Muscle of leg (tissue), 11 donors: ENCODE measurements around the gene ARL5B. TPM values are rescaled to one million over a fixed set of nuclear protein-coding genes. Genes with fewer than 3 reads are reported as not detected.

Source experiments
- DNase-seq: peaks from one replicate; pipeline ENCODE4 v3.0.0; 2013
- H3K27ac ChIP-seq: one replicate; pipeline ENCODE4 v1.5.1; 2013; ENCODE audit warnings: mild to moderate bottlenecking, low read length, control low read depth
- H3K27me3 ChIP-seq: one replicate; pipeline ENCODE4 v1.6.1; 2013; ENCODE audit warnings: low read length; ENCODE audit not compliant: control insufficient read depth, insufficient read depth
- H3K36me3 ChIP-seq: one replicate; pipeline ENCODE4 v1.6.1; 2013; ENCODE audit warnings: low read length; ENCODE audit not compliant: control insufficient read depth, insufficient read depth
- H3K4me1 ChIP-seq: one replicate; pipeline ENCODE4 v1.6.1; 2013; ENCODE audit warnings: low read length; ENCODE audit not compliant: control insufficient read depth, insufficient read depth
- H3K4me3 ChIP-seq: one replicate; pipeline ENCODE4 v1.5.1; 2013; ENCODE audit warnings: low read length, control low read depth
- H3K9me3 ChIP-seq: replicated peaks from 2 replicates; pipeline ENCODE4 v1.6.1; 2013; ENCODE audit warnings: low read depth, low read length; ENCODE audit not compliant: control insufficient read depth
- WGBS: methylation state at CpG from one replicate; pipeline ENCODE4 v1.1.5; 2013; ENCODE audit warnings: missing lambda C conversion rate; ENCODE audit not compliant: insufficient coverage; 5-methylcytosine and 5-hydroxymethylcytosine counted together
- polyA plus RNA-seq, 8 donors: library from polyadenylated mRNA; unstranded; fragments of 120-200 nt; gene quantifications; one replicate each; pipeline versions ENCODE4 v1.2.1 to v1.2.3, GENCODE V29; 2013; ENCODE audit warnings: inconsistent platforms in 1 of 8, low replicate concordance in 1 of 8; ENCODE audit not compliant: insufficient read length in 8 of 8, insufficient read depth in 1 of 8
- total RNA-seq: library from RNA; stranded (reverse); fragments of 120-200 nt; gene quantifications from one replicate; pipeline ENCODE4 v1.2.4, GENCODE V29; 2013

Gene ARL5B
- total and polyA plus RNA-seq, 9 donors, result 16.1 to 31.2 (median 21.2) TPM

GRCh38 chr10:18675086-18675801, 16.0 kb downstream of the ARL5B start:
- no CpG with 5 or more reads among the region's 4 CpGs for WGBS
- no peaks in the 10 kb centered on the region for H3K27me3 ChIP-seq
- no peak overlapping the region for H3K4me3 ChIP-seq
- H3K36me3 ChIP-seq, result peaks cover 13% of the 10 kb centered on the region
- no peak for DNase-seq
- no peaks in the 10 kb centered on the region for H3K9me3 ChIP-seq
- no peaks in the 10 kb centered on the region for H3K4me1 ChIP-seq
- no peak overlapping the region for H3K27ac ChIP-seq

- H3K27me3 ChIP-seq, result no peaks in the 10 kb centered on the region
- no peak overlapping the region for H3K4me3 ChIP-seq
- no peaks in the 10 kb centered on the region for H3K4me1 ChIP-seq
- no peaks in the 10 kb centered on the region for H3K36me3 ChIP-seq
- no CpG with 5 or more reads among the region's 3 CpGs for WGBS
- DNase-seq, result no peak
- H3K27ac ChIP-seq, result no peak overlapping the region
- no peaks in the 10 kb centered on the region for H3K9me3 ChIP-seq
These were observed 21.5 kb downstream of the ARL5B start for GRCh38 chr10:18680754-18681153.

DNA sequence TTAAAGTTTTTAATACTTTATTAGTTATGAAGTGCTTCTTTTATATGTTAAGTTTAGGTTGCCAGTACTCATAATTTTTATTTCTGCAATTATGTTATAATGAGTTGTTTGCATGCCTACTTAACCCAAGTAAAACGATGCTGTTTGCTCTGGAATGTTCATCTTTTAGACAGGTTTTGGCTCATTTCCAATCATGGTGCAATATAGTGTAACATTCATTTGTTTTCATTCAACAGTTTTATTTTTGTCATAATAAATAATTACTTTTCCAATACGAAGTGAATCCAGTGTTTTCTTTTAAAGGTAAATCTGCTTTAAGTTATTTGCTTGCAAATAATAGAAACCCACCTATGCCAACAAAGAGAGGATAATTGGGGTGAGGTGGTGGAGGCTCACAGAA, 22.1 kb downstream of the ARL5B start:
- H3K4me3 ChIP-seq, result no peak overlapping the region
- no peaks in the 10 kb centered on the region for H3K27me3 ChIP-seq
- H3K9me3 ChIP-seq, result no peaks in the 10 kb centered on the region
- no CpG with 5 or more reads among the region's 2 CpGs for WGBS
- DNase-seq, result no peak
- H3K27ac ChIP-seq, result no peak overlapping the region
- H3K36me3 ChIP-seq, result no peaks in the 10 kb centered on the region
- H3K4me1 ChIP-seq, result no peaks in the 10 kb centered on the region

- no CpG with 5 or more reads among the region's 4 CpGs for WGBS
- Histone ChIP-seq H3K4me3 (no peak overlapping the region), H3K27me3 (no peaks in the 10 kb centered on the region), H3K36me3 (no peaks in the 10 kb centered on the region), H3K4me1 (no peaks in the 10 kb centered on the region), H3K27ac (no peak overlapping the region), H3K9me3 (no peaks in the 10 kb centered on the region)
- no peak for DNase-seq
These were observed 22.8 kb downstream of the ARL5B start for GRCh38 chr10:18681971-18682411.

GRCh38 chr10:18683427-18683826, 24.2 kb downstream of the ARL5B start:
- Histone ChIP-seq H3K27me3 (no peaks in the 10 kb centered on the region), H3K4me1 (no peaks in the 10 kb centered on the region), H3K36me3 (no peaks in the 10 kb centered on the region), H3K4me3 (no peak overlapping the region), H3K9me3 (no peaks in the 10 kb centered on the region), H3K27ac (no peak overlapping the region)
- WGBS, result no CpG with 5 or more reads among the region's 1 CpG
- no peak for DNase-seq

DNA sequence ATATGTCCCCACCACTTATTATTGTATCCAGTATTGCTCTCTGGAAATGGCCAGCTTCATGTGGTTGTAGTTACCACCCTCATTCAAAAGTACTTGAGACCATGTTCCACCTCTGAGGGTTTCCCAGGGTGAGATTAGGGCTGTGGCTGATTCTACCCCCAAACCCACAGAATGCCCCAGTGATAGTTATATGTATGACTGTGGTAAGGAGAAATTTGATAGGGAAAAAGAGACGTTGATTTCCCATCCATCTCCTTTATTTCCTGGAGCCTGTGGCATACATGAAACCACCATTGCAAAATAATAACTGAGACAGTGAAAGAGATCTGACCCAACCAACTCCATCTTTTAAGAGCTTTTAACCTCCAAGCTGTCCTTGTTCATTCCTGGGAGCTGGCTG, 25.2 kb downstream of the ARL5B start:
- H3K4me1 ChIP-seq, result no peaks in the 10 kb centered on the region
- no peaks in the 10 kb centered on the region for H3K27me3 ChIP-seq
- DNase-seq, result no peak
- no peak overlapping the region for H3K27ac ChIP-seq
- H3K4me3 ChIP-seq, result no peak overlapping the region
- no peaks in the 10 kb centered on the region for H3K36me3 ChIP-seq
- WGBS, result no CpG with 5 or more reads among the region's 1 CpG
- H3K9me3 ChIP-seq, result no peaks in the 10 kb centered on the region

DNA sequence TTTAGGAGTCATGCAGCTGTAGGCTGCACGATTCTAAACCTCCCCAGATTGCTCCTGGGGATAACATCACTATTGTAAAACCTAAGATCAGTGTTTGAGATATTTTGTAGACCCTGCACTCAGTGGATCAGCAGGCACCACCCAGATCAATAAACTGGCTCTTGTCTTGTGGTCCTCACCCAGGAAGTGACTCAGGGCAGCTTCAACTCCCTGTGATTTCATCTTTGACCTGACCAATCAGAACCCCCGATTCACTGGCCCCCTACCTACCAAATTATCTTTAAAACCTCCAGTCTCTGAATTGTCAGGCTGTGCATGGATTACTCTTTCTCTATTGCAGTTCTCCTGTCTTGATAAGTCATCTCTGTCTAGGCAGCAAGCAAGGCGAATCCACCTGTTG, 25.7 kb downstream of the ARL5B start:
- no peak overlapping the region for H3K27ac ChIP-seq
- no peaks in the 10 kb centered on the region for H3K36me3 ChIP-seq
- H3K4me1 ChIP-seq, result no peaks in the 10 kb centered on the region
- no peaks in the 10 kb centered on the region for H3K9me3 ChIP-seq
- 100% methylated on average over 1 of the region's 3 CpGs for WGBS
- H3K27me3 ChIP-seq, result no peaks in the 10 kb centered on the region
- no peak overlapping the region for H3K4me3 ChIP-seq
- DNase-seq, result no peak

- no peaks in the 10 kb centered on the region for H3K27me3 ChIP-seq
- no CpG with 5 or more reads among the region's 7 CpGs for WGBS
- DNase-seq, result no peak
These were observed 26.3 kb downstream of the ARL5B start for GRCh38 chr10:18685555-18685954.

GRCh38 chr10:18687195-18687594, 28.0 kb downstream of the ARL5B start:
- Histone ChIP-seq H3K27me3 (no peaks in the 10 kb centered on the region), H3K4me3 (no peak overlapping the region), H3K4me1 (no peaks in the 10 kb centered on the region), H3K36me3 (no peaks in the 10 kb centered on the region), H3K9me3 (no peaks in the 10 kb centered on the region), H3K27ac (no peak overlapping the region)
- DNase-seq, result no peak
- 100% methylated on average over 1 of the region's 7 CpGs for WGBS

More at GRCh38 chr10:18685555-18685954, 26.3 kb downstream of the ARL5B start:
- no peak overlapping the region for H3K4me3 ChIP-seq
- no peak overlapping the region for H3K27ac ChIP-seq
- no peaks in the 10 kb centered on the region for H3K9me3 ChIP-seq
- no peaks in the 10 kb centered on the region for H3K36me3 ChIP-seq
- no peaks in the 10 kb centered on the region for H3K4me1 ChIP-seq

DNA sequence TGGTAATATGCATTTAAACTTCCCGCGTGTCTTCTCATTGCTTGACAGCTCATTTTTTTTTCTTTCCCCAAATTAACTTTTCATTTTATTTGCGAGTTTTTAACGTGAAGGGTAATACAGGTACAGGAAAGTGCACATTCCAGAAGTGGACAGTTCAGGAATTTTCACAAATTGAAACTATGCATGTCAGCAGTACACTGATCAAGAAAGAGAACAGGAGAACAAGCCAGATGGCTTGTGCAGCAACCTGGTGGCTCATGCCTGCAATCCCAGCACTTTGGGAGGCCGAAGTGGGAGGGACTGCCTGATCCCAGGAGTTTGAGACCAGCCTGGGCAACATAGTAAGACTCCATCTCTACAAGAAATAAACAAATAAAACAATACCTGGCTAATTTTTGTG, 28.5 kb downstream of the ARL5B start:
- Histone ChIP-seq H3K4me1 (no peaks in the 10 kb centered on the region), H3K9me3 (no peaks in the 10 kb centered on the region), H3K27ac (no peak overlapping the region), H3K36me3 (no peaks in the 10 kb centered on the region), H3K4me3 (no peak overlapping the region), H3K27me3 (no peaks in the 10 kb centered on the region)
- WGBS, result no CpG with 5 or more reads among the region's 5 CpGs
- no peak for DNase-seq

GRCh38 chr10:18689498-18689897, 30.3 kb downstream of the ARL5B start:
- Histone ChIP-seq H3K36me3 (no peaks in the 10 kb centered on the region), H3K27ac (no peak overlapping the region), H3K4me3 (no peak overlapping the region), H3K27me3 (no peaks in the 10 kb centered on the region), H3K9me3 (no peaks in the 10 kb centered on the region), H3K4me1 (no peaks in the 10 kb centered on the region)
- DNase-seq, result peak; percentile 30
- WGBS, result no CpG with 5 or more reads among the region's 3 CpGs
